Neural progenitor cell (in vitro differentiated cells): Measurements from ENCODE around the gene SPRY4. TPM values are rescaled to one million over a fixed set of nuclear protein-coding genes. Genes with fewer than 3 reads are reported as not detected.
"Not testable (repeated sequence)": the region's sequence is repeated elsewhere in the genome, so short reads cannot be mapped to it uniquely, and the experiment has no call there.

Experiments
- DNase-seq: peaks from one replicate; pipeline ENCODE4 v3.0.0-alpha.2; 2016; ENCODE audit warnings: low spot score
- H2AFZ ChIP-seq: fragments of 200-600 bp; sonication (generic); replicated peaks from 2 replicates; pipeline ENCODE4 v1.6.1; 2016; ENCODE audit warnings: antibody characterized with exemption
- H3F3A ChIP-seq: fragments of 200-600 bp; sonication (generic); 2 replicates; pipeline ENCODE4 v1.6.1; 2016; ENCODE audit warnings: antibody characterized with exemption, low read depth
- H3K27ac ChIP-seq: fragments of 200-600 bp; sonication (generic); 2 replicates; pipeline ENCODE4 v1.5.1; 2016; ENCODE audit warnings: mild to moderate bottlenecking
- H3K27me3 ChIP-seq: fragments of 200-600 bp; sonication (generic); 2 replicates; pipeline ENCODE4 v1.6.1; 2016; ENCODE audit warnings: mild to moderate bottlenecking, moderate library complexity
- H3K36me3 ChIP-seq: fragments of 200-600 bp; sonication (generic); 2 replicates; pipeline ENCODE4 v1.5.1; 2016
- H3K4me1 ChIP-seq: fragments of 200-600 bp; sonication (generic); 2 replicates; pipeline ENCODE4 v1.6.1; 2016; ENCODE audit warnings: mixed run types
- H3K4me2 ChIP-seq: fragments of 200-600 bp; sonication (generic); 2 replicates; pipeline ENCODE4 v1.6.1; 2016
- H3K4me3 ChIP-seq: fragments of 200-600 bp; sonication (generic); 2 replicates; pipeline ENCODE4 v1.5.1; 2016
- H3K79me2 ChIP-seq: fragments of 200-600 bp; sonication (generic); 2 replicates; pipeline ENCODE4 v1.6.1; 2016; ENCODE audit warnings: low read depth
- H3K9ac ChIP-seq: fragments of 200-600 bp; sonication (generic); 2 replicates; pipeline ENCODE4 v1.6.1; 2016
- H3K9me3 ChIP-seq: fragments of 200-600 bp; sonication (generic); 2 replicates; pipeline ENCODE4 v1.5.1; 2016; ENCODE audit warnings: low read depth
- H4K20me1 ChIP-seq: fragments of 200-600 bp; sonication (generic); 2 replicates; pipeline ENCODE4 v1.6.1; 2016; ENCODE audit warnings: low read depth
- H3K27ac Mint-ChIP-seq: 3 replicates; pipeline ENCODE4 v1.8.0; 2021; ENCODE audit warnings: mixed read lengths
- H3K27me3 Mint-ChIP-seq: 2 replicates; pipeline ENCODE4 v1.8.0; 2022; ENCODE audit warnings: low read depth, mild to moderate bottlenecking, inconsistent platforms, moderate library complexity, mixed read lengths; ENCODE audit not compliant: insufficient read depth
- H3K36me3 Mint-ChIP-seq: 3 replicates; pipeline ENCODE4 v1.8.0; 2021; ENCODE audit warnings: mixed read lengths
- H3K4me1 Mint-ChIP-seq: 3 replicates; pipeline ENCODE4 v1.8.0; 2021; ENCODE audit warnings: mixed read lengths
- H3K4me3 Mint-ChIP-seq: 3 replicates; pipeline ENCODE4 v1.8.0; 2021; ENCODE audit warnings: mild to moderate bottlenecking, moderate library complexity, mixed read lengths
- H3K9me3 Mint-ChIP-seq: 3 replicates; pipeline ENCODE4 v1.8.0; 2020; ENCODE audit warnings: mixed read lengths
- CTCF ChIP-seq: fragments of 200-600 bp; sonication (generic); IDR thresholded peaks from 2 replicates; pipeline ENCODE4 v1.5.1; 2017; ENCODE audit warnings: antibody characterized with exemption, mild to moderate bottlenecking
- EZH2 ChIP-seq: fragments of 200-600 bp; sonication (generic); IDR thresholded peaks from 2 replicates; pipeline ENCODE4 v1.6.1; 2017; ENCODE audit warnings: antibody characterized with exemption, mild to moderate bottlenecking, moderate library complexity
- EZH2phosphoT487 ChIP-seq: fragments of 200-600 bp; sonication (generic); IDR thresholded peaks from 2 replicates; pipeline ENCODE4 v1.6.1; 2017; ENCODE audit warnings: antibody characterized with exemption
- total RNA-seq: library from RNA; depleted of rRNA; stranded (reverse); fragments of >200 nt; gene quantifications from 2 replicates; pipeline ENCODE4 v1.2.3, GENCODE V29; 2015; ENCODE audit warnings: low replicate concordance

Gene SPRY4
- total RNA-seq, 1 donor from 2014 or later: 0.13 TPM

GRCh38 chr5:142343531-142343930 lies 18.7 kb upstream of the SPRY4 start:
- Histone ChIP-seq H3K79me2 (no peaks in the 10 kb centered on the region), H3K36me3 (no peaks in the 10 kb centered on the region), H3F3A (peaks cover 5% of the 10 kb centered on the region), H3K4me1 (peaks cover 4% of the 10 kb centered on the region), H3K9me3 (peaks cover 9% of the 10 kb centered on the region), H3K4me3 (no peak overlapping the region), H4K20me1 (no peaks in the 10 kb centered on the region), H3K27ac (no peak overlapping the region), H3K27me3 (no peaks in the 10 kb centered on the region), H3K9ac (no peak overlapping the region), H3K4me2 (no peak overlapping the region), H2AFZ (no peak overlapping the region)
- Mint-ChIP-seq H3K27ac (no peak overlapping the region), H3K4me1 (peaks cover 12% of the 10 kb centered on the region), H3K36me3 (peaks cover 38% of the 10 kb centered on the region), H3K9me3 (peaks cover 55% of the 10 kb centered on the region), H3K27me3 (peaks cover 16% of the 10 kb centered on the region), H3K4me3 (no peak overlapping the region)
- TF ChIP-seq CTCF (no peak), EZH2 (no peak), EZH2phosphoT487 (no peak)
- no peak for DNase-seq

GRCh38 chr5:142342128-142342981 lies 17.5 kb upstream of the SPRY4 start:
- Histone ChIP-seq H3K27ac (no peak overlapping the region), H4K20me1 (no peaks in the 10 kb centered on the region), H3K9me3 (peaks cover 9% of the 10 kb centered on the region), H3K9ac (no peak overlapping the region), H2AFZ (no peak overlapping the region), H3K4me2 (no peak overlapping the region), H3F3A (peaks cover 5% of the 10 kb centered on the region), H3K27me3 (no peaks in the 10 kb centered on the region), H3K4me1 (peaks cover 4% of the 10 kb centered on the region), H3K36me3 (no peaks in the 10 kb centered on the region), H3K79me2 (no peaks in the 10 kb centered on the region), H3K4me3 (no peak overlapping the region)
- Mint-ChIP-seq H3K27me3 (peaks cover 16% of the 10 kb centered on the region), H3K36me3 (peaks cover 37% of the 10 kb centered on the region), H3K9me3 (peaks cover 58% of the 10 kb centered on the region), H3K27ac (no peak overlapping the region), H3K4me1 (peaks cover 12% of the 10 kb centered on the region), H3K4me3 (no peak overlapping the region)
- DNase-seq: no peak
- TF ChIP-seq EZH2phosphoT487 (no peak), CTCF (no peak), EZH2 (no peak)

- H3K9ac ChIP-seq: no peak overlapping the region
- H2AFZ ChIP-seq: no peak overlapping the region
- Mint-ChIP-seq H3K4me1 (peaks cover 6% of the 10 kb centered on the region), H3K36me3 (peaks cover 19% of the 10 kb centered on the region), H3K27ac (no peak overlapping the region), H3K9me3 (peaks cover 38% of the 10 kb centered on the region), H3K4me3 (no peak overlapping the region), H3K27me3 (peaks cover 9% of the 10 kb centered on the region)
- H3K9me3 ChIP-seq: peaks cover 4% of the 10 kb centered on the region
- no peak overlapping the region for H3K4me2 ChIP-seq
- no peak overlapping the region for H3K4me3 ChIP-seq
- H4K20me1 ChIP-seq: no peaks in the 10 kb centered on the region
- H3F3A ChIP-seq: no peaks in the 10 kb centered on the region
- TF ChIP-seq EZH2phosphoT487: no peak
- no peaks in the 10 kb centered on the region for H3K79me2 ChIP-seq
- no peak overlapping the region for H3K27ac ChIP-seq
- no peak for DNase-seq
- H3K27me3 ChIP-seq: no peaks in the 10 kb centered on the region
- H3K4me1 ChIP-seq: no peaks in the 10 kb centered on the region
- no peaks in the 10 kb centered on the region for H3K36me3 ChIP-seq
These were observed 15.0 kb upstream of the SPRY4 start for GRCh38 chr5:142339781-142340180.

- H3K9me3 Mint-ChIP-seq: peaks cover 7% of the 10 kb centered on the region
- Histone ChIP-seq H3K79me2 (no peaks in the 10 kb centered on the region), H4K20me1 (no peaks in the 10 kb centered on the region), H2AFZ (peak overlapping the region; percentile 2), H3K27me3 (peaks cover 3% of the 10 kb centered on the region), H3K4me3 (no peak overlapping the region), H3K9me3 (no peaks in the 10 kb centered on the region), H3K27ac (no peak overlapping the region), H3K36me3 (no peaks in the 10 kb centered on the region), H3F3A (no peaks in the 10 kb centered on the region), H3K9ac (no peak overlapping the region), H3K4me2 (no peak overlapping the region), H3K4me1 (no peaks in the 10 kb centered on the region)
- DNase-seq: no peak
- no peak overlapping the region for H3K27ac Mint-ChIP-seq
- peaks cover 4% of the 10 kb centered on the region for H3K36me3 Mint-ChIP-seq
- peaks cover 5% of the 10 kb centered on the region for H3K27me3 Mint-ChIP-seq
- no peak overlapping the region for H3K4me3 Mint-ChIP-seq
- no peak for TF ChIP-seq EZH2
- TF ChIP-seq CTCF: no peak
- no peak for TF ChIP-seq EZH2phosphoT487
- peaks cover 11% of the 10 kb centered on the region for H3K4me1 Mint-ChIP-seq
These were observed 9.7 kb upstream of the SPRY4 start for GRCh38 chr5:142334538-142334937.

GRCh38 chr5:142333749-142334148 lies 8.9 kb upstream of the SPRY4 start:
- not testable (repeated sequence) for H4K20me1 ChIP-seq, H2AFZ ChIP-seq, H3K9ac ChIP-seq, H3F3A ChIP-seq, H3K4me2 ChIP-seq, DNase-seq, H3K79me2 ChIP-seq, H3K4me3 ChIP-seq, H3K9me3 Mint-ChIP-seq, H3K9me3 ChIP-seq, H3K27ac Mint-ChIP-seq, H3K27ac ChIP-seq, H3K36me3 Mint-ChIP-seq, H3K4me1 ChIP-seq, H3K36me3 ChIP-seq, H3K27me3 Mint-ChIP-seq, H3K4me3 Mint-ChIP-seq
- peaks cover 14% of the 10 kb centered on the region for H3K4me1 Mint-ChIP-seq
- H3K27me3 ChIP-seq: peaks cover 11% of the 10 kb centered on the region
